Activated CD4-positive, alpha-beta T cell treated with anti-CD3 and anti-CD28 coated beads, Interleukin-2, amount 10 ng/mL, durations not matched to agents 24 days and 14 days (primary cell): ENCODE measurements around the gene CTXND2. TPM values are rescaled to one million over a fixed set of nuclear protein-coding genes. Genes with fewer than 3 reads are reported as not detected.
A peak's percentile ranks its signal among the peaks of the same experiment; 100 is the strongest.
"Not testable (repeated sequence)": the region's sequence is repeated elsewhere in the genome, so short reads cannot be mapped to it uniquely, and the experiment has no call there.

Source experiments
- DNase-seq: peaks from one replicate; pipeline ENCODE4 v3.0.0; 2022
- H3K27ac Mint-ChIP-seq: one replicate; pipeline ENCODE4 v1.8.0; 2022; ENCODE audit warnings: mild to moderate bottlenecking, mixed read lengths
- H3K27me3 Mint-ChIP-seq: one replicate; pipeline ENCODE4 v1.8.0; 2022; ENCODE audit warnings: mixed read lengths
- H3K36me3 Mint-ChIP-seq: one replicate; pipeline ENCODE4 v1.8.0; 2022; ENCODE audit warnings: low read depth, mild to moderate bottlenecking, mixed read lengths
- H3K4me1 Mint-ChIP-seq: one replicate; pipeline ENCODE4 v1.8.0; 2021; ENCODE audit warnings: mixed read lengths
- H3K4me3 Mint-ChIP-seq: one replicate; pipeline ENCODE4 v1.8.0; 2022; ENCODE audit warnings: mild to moderate bottlenecking, moderate library complexity, mixed read lengths
- H3K9me3 Mint-ChIP-seq: one replicate; pipeline ENCODE4 v1.8.0; 2021; ENCODE audit warnings: mixed read lengths
- intact Hi-C: fragments of 100-400 bp; cut with micrococcal nuclease; formaldehyde crosslinking; loops from one replicate; pipeline ENCODE4 v1.15.1; 2023
- total RNA-seq: library from RNA; stranded (reverse); gene quantifications from 2 replicates; pipeline ENCODE4 v1.2.3, GENCODE V29; 2022

Gene CTXND2
- not detected in 2 replicates for total RNA-seq

GRCh38 chr1:150887018-150887417 lies at the start of gene CTXND2:
Gene CTXND2 (plus strand): TSS chr1:150887136. CDS start chr1:150912315, 25,179 bp downstream.
- H3K4me1 Mint-ChIP-seq, result peaks cover 30% of the 10 kb centered on the region
- H3K9me3 Mint-ChIP-seq, result peaks cover 3% of the 10 kb centered on the region
- DNase-seq, result no peak
- intact Hi-C loops, result no loop called here
- H3K27me3 Mint-ChIP-seq, result no peaks in the 10 kb centered on the region
- H3K36me3 Mint-ChIP-seq, result peaks cover 2% of the 10 kb centered on the region
- no peak within 1 kb of the TSS for H3K27ac Mint-ChIP-seq
- H3K4me3 Mint-ChIP-seq, result no peak within 1 kb of the TSS

DNA sequence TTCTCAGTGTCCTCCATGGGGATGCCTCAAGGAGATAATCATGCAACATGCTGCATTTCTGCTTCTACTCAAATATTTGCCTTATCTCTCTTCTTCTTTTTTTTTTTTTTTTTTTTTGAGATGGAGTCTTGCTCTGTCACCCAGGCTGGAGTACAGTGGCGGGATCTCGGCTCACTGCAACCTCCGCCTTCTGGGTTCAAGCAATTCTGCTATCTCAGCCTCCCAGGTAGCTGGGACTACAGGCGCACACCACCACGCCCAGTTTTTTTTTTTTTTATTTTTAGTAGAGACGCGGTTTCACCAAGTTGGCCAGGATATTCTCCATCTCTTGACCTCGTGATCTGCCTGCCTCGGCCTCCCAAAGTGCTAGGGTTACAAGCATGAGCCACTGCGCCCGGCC lies 46.1 kb upstream of the CTXND2 start:
- not testable (repeated sequence) for DNase-seq, H3K4me3 Mint-ChIP-seq, H3K9me3 Mint-ChIP-seq, H3K27ac Mint-ChIP-seq, H3K27me3 Mint-ChIP-seq
- Mint-ChIP-seq H3K36me3 (peaks cover 51% of the 10 kb centered on the region), H3K4me1 (peaks cover 28% of the 10 kb centered on the region)
- intact Hi-C loops, result loop anchor here (1.0 to 2.0 kb wide), 3 partner anchors 36 to 81 kb away; partner anchors contain the start of gene ARNT

DNA sequence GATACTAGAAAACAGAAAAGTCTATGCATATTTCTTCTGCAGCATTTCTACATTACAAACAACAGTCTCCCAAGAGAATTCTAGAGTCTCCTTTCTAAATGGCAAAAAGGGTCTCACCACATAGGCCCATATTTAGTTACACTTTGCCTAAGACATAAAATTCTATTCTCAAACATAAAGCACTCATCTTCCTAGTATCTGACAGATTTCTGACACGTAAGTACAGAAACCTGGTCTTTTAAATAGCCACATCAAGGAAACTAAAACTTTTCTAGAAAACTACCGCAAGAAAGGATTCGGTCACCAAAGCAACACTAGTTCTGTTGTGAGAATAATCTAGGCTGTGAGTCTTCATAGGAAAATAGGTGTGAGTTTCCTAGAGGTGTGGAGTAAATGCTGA lies 45.3 kb upstream of the CTXND2 start:
- Mint-ChIP-seq H3K4me3 (peak overlapping the region; percentile 35), H3K36me3 (peaks cover 52% of the 10 kb centered on the region), H3K27me3 (no peaks in the 10 kb centered on the region), H3K4me1 (peaks cover 32% of the 10 kb centered on the region), H3K27ac (peak overlapping the region; percentile 65), H3K9me3 (no peaks in the 10 kb centered on the region)
- DNase-seq, result peak; percentile 78
- intact Hi-C loops, result loop anchor here (1.0 to 2.0 kb wide), 3 partner anchors 35 to 81 kb away; partner anchors contain the start of gene ARNT

GRCh38 chr1:150842343-150842742 lies 44.6 kb upstream of the CTXND2 start:
- DNase-seq, result no peak
- Mint-ChIP-seq H3K4me3 (peak overlapping the region; percentile 35), H3K27ac (peak overlapping the region; percentile 65), H3K9me3 (peaks cover under 1% of the 10 kb centered on the region), H3K27me3 (no peaks in the 10 kb centered on the region), H3K36me3 (peaks cover 52% of the 10 kb centered on the region), H3K4me1 (peaks cover 35% of the 10 kb centered on the region)
- intact Hi-C loops, result no loop called here

DNA sequence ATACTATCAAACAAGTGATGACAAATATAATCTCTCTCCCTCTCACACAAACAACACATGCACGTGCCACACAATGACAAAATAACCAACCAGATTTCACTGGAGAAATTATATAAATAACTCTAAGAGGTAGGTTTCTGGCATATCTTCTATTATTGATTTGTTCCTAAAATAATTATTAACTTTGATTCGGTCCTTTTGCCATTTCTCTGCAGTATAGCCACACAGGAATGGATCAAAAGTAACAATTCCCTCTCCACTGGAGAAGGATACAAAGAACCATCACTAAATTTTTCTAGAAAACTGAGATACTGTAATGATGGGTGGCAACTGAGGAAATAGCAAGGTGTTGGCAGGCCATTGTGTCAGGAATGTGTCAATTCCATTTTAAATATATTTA lies 44.0 kb upstream of the CTXND2 start:
- intact Hi-C loops, result no loop called here
- no peak overlapping the region for H3K27ac Mint-ChIP-seq
- peaks cover 39% of the 10 kb centered on the region for H3K4me1 Mint-ChIP-seq
- no peak overlapping the region for H3K4me3 Mint-ChIP-seq
- H3K36me3 Mint-ChIP-seq, result peaks cover 52% of the 10 kb centered on the region
- no peaks in the 10 kb centered on the region for H3K27me3 Mint-ChIP-seq
- no peak for DNase-seq
- H3K9me3 Mint-ChIP-seq, result peaks cover 5% of the 10 kb centered on the region

DNA sequence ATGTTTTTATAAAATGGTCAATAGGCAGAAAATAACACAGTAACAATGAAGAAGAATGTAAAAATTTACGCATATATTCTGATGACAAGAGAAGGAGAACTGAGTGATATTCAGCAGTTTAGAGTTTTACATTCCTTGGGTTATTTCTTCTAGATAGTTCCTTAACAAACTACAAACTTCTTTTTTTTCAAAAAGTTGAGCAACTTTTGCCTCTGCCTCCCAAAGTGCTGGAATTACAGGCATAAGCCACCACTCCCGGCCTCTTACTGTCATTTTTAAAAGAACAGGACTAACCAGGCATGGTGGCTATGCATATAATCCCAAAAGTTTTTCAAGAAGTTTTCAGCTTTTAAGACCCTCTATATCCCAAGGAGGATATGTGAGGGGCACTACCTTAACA lies 43.5 kb upstream of the CTXND2 start:
- Mint-ChIP-seq H3K4me1 (peaks cover 39% of the 10 kb centered on the region), H3K27me3 (no peaks in the 10 kb centered on the region), H3K36me3 (peaks cover 50% of the 10 kb centered on the region), H3K9me3 (peaks cover 5% of the 10 kb centered on the region), H3K4me3 (no peak overlapping the region), H3K27ac (no peak overlapping the region)
- DNase-seq, result no peak
- intact Hi-C loops, result no loop called here

GRCh38 chr1:150846473-150847146 lies 40.3 kb upstream of the CTXND2 start:
- no peak for DNase-seq
- Mint-ChIP-seq H3K27ac (peak overlapping the region; percentile 55), H3K36me3 (peaks cover 38% of the 10 kb centered on the region), H3K4me3 (no peak overlapping the region), H3K27me3 (no peaks in the 10 kb centered on the region), H3K9me3 (peaks cover 5% of the 10 kb centered on the region), H3K4me1 (peaks cover 24% of the 10 kb centered on the region)
- intact Hi-C loops, result loop anchor here (1.0 kb wide), 1 partner anchor 76 kb away; no protein-coding TSS in a partner anchor

DNA sequence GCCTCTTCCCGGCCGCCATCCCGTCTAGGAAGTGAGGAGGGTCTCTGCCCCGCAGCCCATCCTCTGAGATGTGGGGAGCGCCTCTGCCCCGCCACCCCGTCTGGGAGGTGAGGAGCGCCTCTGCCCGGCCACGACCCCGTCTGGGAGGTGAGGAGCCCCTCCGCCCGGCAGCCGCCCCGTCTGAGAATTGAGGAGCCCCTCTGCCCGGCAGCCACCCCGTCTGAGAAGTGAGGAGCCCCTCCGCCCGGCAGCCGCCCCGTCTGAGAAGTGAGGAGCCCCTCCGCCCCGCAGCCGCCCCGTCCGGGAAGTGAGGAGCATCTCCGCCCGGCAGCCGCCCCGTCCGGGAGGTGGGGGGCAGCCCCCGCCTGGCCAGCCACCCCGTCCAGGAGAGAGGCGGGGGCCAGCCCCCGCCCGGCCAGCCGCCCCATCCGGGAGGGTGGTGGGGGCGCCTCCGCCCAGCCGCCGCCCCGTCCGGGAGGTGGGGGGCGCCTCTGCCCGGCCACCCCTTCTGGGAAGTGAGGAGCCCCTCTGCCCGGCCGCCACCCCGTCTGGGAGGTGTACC lies 36.1 kb upstream of the CTXND2 start:
- H3K4me3 Mint-ChIP-seq, intact Hi-C loops, H3K9me3 Mint-ChIP-seq, DNase-seq, H3K27me3 Mint-ChIP-seq, H3K27ac Mint-ChIP-seq: not testable (repeated sequence)
- Mint-ChIP-seq H3K4me1 (peaks cover 12% of the 10 kb centered on the region), H3K36me3 (peaks cover 56% of the 10 kb centered on the region)

GRCh38 chr1:150852734-150853133 lies 34.2 kb upstream of the CTXND2 start:
- H3K9me3 Mint-ChIP-seq, DNase-seq, H3K4me3 Mint-ChIP-seq, H3K27ac Mint-ChIP-seq, intact Hi-C loops, H3K27me3 Mint-ChIP-seq, H3K4me1 Mint-ChIP-seq: not testable (repeated sequence)
- peaks cover 48% of the 10 kb centered on the region for H3K36me3 Mint-ChIP-seq

DNA sequence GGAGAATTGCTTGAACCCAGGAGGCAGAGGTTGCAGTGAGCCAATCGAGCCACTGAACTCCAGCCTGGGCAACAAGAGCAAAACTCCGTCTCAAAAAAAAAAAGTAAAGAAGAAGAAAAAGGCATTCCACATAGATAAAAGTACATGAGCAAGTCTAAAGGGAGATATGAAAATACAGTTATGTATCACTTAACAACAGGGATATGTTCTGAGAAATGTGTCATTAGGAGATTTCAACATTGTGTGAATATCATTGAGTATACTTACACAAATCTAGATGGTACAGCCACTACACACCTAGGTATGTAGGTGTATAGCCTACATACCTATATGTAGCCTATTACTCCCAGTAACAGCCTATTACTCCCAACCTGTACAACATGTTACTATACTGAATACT lies 23.2 kb upstream of the CTXND2 start:
- H3K9me3 Mint-ChIP-seq, result peaks cover 9% of the 10 kb centered on the region
- no peak for DNase-seq
- peaks cover 15% of the 10 kb centered on the region for H3K4me1 Mint-ChIP-seq
- peaks cover 34% of the 10 kb centered on the region for H3K36me3 Mint-ChIP-seq
- H3K27me3 Mint-ChIP-seq, result no peaks in the 10 kb centered on the region
- peak overlapping the region; percentile 47 for H3K27ac Mint-ChIP-seq
- H3K4me3 Mint-ChIP-seq, result no peak overlapping the region
- intact Hi-C loops, result no loop called here

- H3K27ac Mint-ChIP-seq, H3K27me3 Mint-ChIP-seq, H3K4me3 Mint-ChIP-seq, intact Hi-C loops, H3K9me3 Mint-ChIP-seq, DNase-seq: not testable (repeated sequence)
- Mint-ChIP-seq H3K4me1 (peaks cover 13% of the 10 kb centered on the region), H3K36me3 (peaks cover 36% of the 10 kb centered on the region)
Measured at GRCh38 chr1:150864200-150864599, 22.7 kb upstream of the CTXND2 start.

- Mint-ChIP-seq H3K27ac (peak overlapping the region; percentile 58), H3K9me3 (peaks cover 9% of the 10 kb centered on the region), H3K36me3 (peaks cover 50% of the 10 kb centered on the region), H3K4me3 (no peak overlapping the region), H3K27me3 (no peaks in the 10 kb centered on the region), H3K4me1 (peaks cover 25% of the 10 kb centered on the region)
- intact Hi-C loops, result no loop called here
- DNase-seq, result no peak
Measured at GRCh38 chr1:150869683-150870082, 17.3 kb upstream of the CTXND2 start.

DNA sequence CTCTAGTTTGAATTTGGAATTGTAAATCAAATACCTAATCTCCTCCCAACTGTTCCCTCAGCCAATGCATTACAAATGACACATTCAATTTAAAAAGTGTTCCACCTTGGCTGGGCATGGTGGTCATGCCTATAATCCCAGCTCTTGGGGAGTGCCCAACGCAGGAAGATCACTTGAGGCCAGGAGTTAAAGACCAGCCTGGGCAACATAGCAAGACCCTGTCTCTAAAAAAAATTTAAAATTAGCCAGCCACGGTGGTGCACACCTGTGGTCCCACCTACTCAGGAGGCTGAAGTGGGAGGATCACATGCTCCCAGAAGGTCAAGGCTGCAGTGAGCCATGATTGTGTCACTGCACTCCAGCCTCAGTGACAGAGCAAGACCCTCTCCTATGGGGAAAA lies 14.4 kb upstream of the CTXND2 start:
- Mint-ChIP-seq H3K27ac (no peak overlapping the region), H3K27me3 (no peaks in the 10 kb centered on the region), H3K4me3 (no peak overlapping the region), H3K4me1 (peaks cover 32% of the 10 kb centered on the region), H3K9me3 (peaks cover 8% of the 10 kb centered on the region), H3K36me3 (peaks cover 42% of the 10 kb centered on the region)
- no peak for DNase-seq
- intact Hi-C loops, result no loop called here

GRCh38 chr1:150873521-150873920 lies 13.4 kb upstream of the CTXND2 start:
- H3K27me3 Mint-ChIP-seq, result no peaks in the 10 kb centered on the region
- H3K9me3 Mint-ChIP-seq, result no peaks in the 10 kb centered on the region
- peaks cover 28% of the 10 kb centered on the region for H3K4me1 Mint-ChIP-seq
- no peak for DNase-seq
- intact Hi-C loops, result no loop called here
- no peak overlapping the region for H3K4me3 Mint-ChIP-seq
- no peak overlapping the region for H3K27ac Mint-ChIP-seq
- peaks cover 33% of the 10 kb centered on the region for H3K36me3 Mint-ChIP-seq
